Stimulated activated CD4-positive, alpha-beta T cell treated with anti-CD3 and anti-CD28 coated beads, Interleukin-2, amount 100 ng/mL, for 24 hours (primary cell): ENCODE data around the gene C1QTNF4.

ENCODE experiments used
- DNase-seq, 2 donors: peaks; one replicate each; pipeline ENCODE4 v3.0.0-alpha.2; 2020

C1QTNF4 gene

GRCh38 chr11:47592251-47592650, 2.0 kb downstream of the C1QTNF4 start:
- DNase-seq = no peak

- no peak for DNase-seq
These were observed 2.4 kb downstream of the C1QTNF4 start for GRCh38 chr11:47591764-47592163.

DNA sequence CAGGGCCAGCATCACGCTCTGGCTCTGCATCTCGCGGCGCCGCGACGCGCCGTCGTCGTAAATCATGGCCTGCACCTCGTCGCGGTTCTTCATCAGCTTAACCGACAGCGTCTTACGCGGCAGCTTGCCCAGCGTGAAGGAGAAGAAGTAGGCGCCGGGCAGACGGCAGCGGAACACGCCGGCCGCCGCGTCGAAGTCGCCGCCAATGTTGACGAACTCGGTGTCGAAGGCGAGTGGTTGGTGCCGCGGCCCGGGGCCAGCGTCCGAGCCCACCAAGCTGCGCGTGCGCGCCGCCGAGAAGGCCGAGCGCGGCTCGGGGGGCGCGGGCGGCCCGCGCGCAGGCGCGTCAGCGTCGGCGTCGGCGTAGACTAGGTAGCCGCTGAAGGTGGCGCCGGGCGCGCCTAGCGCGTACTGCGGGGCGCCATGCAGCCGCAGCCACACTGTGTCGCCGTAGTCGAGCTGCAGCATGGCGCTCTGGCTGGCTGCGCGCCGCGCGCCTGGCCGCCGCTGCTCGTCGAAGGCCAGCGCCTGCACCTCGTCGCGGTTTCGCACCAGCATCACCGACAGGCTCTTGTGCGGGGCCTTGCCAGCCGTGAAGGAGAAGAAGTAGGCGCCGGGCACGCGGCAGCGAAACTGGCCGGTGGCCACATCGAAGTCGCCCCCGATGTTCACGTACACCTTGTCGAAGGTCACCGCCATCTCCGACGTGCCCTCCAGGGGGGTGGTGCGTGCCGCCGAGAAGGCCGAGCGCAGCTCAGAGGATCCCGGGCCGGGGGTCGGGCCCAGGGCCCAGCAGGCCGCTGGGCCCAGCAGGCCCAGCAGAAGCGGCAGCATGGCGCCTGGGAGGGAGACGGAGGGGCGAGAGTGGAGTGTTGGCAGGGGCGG, 4.0 kb downstream of the C1QTNF4 start:
- DNase-seq = no peak

- no peak for DNase-seq
These were observed 4.6 kb downstream of the C1QTNF4 start for GRCh38 chr11:47589584-47589976.

DNA sequence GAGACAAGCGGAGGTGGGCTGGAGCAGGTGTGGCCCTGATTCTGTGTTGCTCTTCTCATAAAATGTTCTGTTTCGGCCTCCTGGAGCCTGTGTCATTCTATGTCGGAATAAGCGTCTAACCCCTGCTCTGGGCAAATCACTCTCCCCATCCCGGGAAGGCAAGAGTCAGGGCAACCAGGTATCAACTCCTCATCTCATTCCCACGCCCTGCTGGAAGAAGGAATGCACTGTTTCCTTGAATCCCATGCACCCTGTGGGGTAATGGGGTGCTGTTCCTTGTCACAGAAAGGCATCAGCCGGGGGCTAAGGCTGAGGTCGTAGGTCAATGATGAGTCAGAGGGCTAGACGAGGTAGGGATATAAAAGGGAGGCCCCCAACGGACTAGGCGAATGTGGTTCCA, 5.1 kb downstream of the C1QTNF4 start:
- no peak for DNase-seq

DNA sequence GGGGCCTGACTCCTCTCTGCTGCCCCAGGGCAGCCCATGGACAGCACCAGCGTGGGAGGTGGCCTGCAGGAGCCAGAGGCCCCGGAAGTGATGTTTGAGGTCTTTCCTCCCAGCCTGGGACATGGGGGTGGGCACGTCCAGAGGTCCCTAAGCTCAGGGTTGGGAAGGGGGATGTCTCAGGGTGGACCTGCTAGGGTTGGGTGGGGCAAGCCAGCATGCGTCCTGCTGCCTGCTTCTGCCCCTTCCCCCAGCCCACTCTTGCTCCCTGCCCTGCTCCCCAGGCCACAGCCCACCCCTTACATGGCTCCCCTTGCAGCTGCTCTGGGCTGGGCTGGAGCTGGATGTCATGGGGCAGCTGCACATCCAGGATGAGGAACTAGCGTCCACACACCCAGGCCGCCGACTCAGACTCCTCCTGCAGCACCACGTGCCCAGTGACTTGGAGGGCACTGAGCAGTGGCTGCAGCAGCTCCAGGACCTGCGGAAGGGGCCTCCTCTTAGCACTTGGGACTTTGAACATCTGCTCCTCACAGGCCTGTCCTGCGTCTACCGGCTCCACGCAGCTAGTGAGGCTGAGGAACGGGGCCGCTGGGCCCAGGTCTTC, 6.4 kb downstream of the C1QTNF4 start:
- DNase-seq = no peak

- DNase-seq = no peak
These were observed 7.0 kb downstream of the C1QTNF4 start for GRCh38 chr11:47587039-47587716.

DNA sequence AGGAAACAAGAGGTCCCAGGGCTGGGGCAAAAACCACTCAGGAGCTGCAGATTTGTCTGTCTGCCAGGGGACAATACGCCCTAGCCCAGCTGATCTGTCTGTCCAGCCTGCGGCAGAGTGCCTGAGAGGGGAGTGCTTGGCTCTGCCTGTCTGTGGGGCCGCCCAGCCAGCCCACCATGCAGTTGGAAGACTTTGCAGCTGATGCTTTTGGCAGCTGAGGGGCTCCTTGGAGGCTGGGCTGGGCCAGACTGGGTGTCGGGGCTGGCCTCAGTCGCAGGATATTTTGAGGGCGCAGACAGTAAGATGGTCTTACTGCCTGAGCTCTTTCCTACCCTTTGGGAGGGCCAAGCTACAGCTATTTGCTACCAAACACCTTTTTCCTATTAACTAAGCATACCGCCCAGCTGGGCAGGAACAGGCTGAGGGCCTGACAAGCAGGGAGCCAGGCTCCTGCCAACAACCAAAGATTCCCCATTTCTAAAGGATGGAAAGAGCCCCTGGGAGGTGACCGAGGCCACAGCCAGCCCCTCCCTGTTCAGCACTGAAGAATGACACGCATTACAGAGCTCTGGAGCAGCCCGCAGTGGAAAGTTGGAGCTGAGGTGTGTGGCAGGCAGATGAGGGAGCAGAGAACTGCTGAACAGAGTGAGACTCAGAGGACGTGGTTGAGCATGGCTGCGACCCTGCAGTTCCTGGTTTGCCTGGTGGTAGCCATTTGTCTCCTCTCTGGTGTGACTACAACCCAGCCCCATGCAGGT, 7.9 kb downstream of the C1QTNF4 start, which contains the start of gene FAM180B:
FAM180B (plus strand) TSS at position 581 of the 758 bp plus-strand sequence; CDS start at position 672, 91 bp downstream.
- DNase-seq = no peak

DNA sequence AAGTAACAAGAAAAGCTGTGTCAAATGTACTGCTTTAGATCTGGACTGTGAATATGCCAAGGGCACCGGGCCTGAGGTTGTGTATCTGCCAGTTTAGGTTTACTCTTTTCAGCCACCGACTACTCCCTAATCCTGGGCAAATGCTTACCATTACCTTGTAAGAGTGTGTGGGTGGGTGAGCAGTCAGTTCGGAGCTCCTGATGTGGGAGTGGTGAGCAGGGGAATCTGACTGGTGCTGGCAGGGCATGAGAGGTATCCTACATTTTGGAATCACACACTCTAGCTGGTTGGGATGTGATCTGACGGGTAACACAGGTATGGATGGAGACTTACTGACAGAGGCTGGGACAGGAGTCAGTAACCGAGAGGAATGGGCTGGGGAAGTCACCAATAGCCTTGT, 10.4 kb downstream of the C1QTNF4 start:
- no peak for DNase-seq

DNA sequence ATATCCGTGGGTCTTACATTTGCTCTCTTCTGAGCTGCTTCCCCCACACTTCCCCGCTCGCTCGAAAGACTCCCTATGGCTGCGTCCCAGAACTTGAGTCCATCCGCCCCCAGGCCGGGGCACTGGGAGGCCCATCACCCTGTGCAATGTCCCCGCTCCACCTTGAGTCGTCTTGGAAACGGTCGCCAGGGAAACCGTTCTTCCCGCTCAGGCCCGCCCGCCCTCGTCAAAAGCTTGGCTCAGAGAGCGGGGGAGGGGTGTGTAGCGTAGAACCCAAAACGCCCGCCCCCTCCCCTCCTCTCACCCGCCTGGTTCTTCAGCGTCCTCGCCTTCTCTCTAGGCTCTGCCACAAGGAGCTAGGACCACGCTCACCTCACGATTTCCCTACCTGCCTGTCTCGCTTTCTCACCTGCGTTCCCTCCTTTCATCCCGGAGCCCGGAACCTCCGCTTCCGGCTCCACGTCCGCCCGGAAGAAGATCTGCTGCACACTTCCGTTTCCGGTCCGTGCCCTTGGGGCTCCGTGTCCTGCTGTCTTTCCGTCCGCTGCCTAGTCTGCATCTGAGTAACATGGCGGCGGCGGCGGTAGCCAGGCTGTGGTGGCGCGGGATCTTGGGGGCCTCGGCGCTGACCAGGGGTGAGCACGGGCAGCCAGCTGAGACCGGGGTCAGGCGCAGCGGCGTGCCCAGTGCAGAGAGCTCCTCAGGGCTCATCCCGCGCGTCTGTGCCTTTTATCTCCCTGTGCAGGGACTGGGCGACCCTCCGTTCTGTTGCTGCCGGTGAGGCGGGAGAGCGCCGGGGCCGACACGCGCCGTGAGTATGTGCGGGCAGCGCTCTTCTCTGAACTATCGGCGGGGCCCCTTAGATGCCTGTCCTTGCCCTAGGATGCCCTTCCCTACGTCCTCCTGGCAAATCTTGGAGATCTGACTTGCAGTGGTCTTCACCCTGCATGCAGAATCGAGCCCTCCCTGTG, 15.4 kb downstream of the C1QTNF4 start, which contains the start of the genes KBTBD4 and NDUFS3:
KBTBD4 (minus strand) TSS at position 447 of the 971 bp plus-strand sequence; CDS start at position 428, 19 bp downstream.
NDUFS3 (plus strand) TSS at position 551 of the 971 bp plus-strand sequence; CDS start at position 569, 18 bp downstream.
- DNase-seq = peak; percentile 89 to 92

GRCh38 chr11:47577460-47578041, 16.7 kb downstream of the C1QTNF4 start:
- DNase-seq = no peak

GRCh38 chr11:47573321-47573720, 20.9 kb downstream of the C1QTNF4 start:
- DNase-seq = no peak

GRCh38 chr11:47572715-47573255, 21.4 kb downstream of the C1QTNF4 start:
- no peak for DNase-seq

- DNase-seq = no peak
These were observed 22.3 kb downstream of the C1QTNF4 start for GRCh38 chr11:47571895-47572294.

DNA sequence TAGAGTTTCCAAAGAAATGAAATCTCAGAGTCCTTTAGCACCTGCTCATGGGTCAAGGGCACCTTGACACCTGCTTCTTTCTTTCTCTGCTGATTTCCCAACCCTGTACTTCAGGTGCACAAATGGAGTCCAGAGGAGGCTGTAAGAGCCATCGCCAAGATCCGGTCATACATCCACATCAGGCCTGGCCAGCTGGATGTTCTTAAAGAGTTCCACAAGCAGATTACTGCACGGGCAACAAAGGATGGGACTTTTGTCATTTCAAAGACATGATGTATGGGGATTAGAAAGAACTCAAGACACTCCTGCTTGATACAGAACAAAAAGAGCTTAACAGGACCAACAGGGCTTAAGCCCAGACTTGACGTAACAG, 22.9 kb downstream of the C1QTNF4 start:
- no peak for DNase-seq

DNA sequence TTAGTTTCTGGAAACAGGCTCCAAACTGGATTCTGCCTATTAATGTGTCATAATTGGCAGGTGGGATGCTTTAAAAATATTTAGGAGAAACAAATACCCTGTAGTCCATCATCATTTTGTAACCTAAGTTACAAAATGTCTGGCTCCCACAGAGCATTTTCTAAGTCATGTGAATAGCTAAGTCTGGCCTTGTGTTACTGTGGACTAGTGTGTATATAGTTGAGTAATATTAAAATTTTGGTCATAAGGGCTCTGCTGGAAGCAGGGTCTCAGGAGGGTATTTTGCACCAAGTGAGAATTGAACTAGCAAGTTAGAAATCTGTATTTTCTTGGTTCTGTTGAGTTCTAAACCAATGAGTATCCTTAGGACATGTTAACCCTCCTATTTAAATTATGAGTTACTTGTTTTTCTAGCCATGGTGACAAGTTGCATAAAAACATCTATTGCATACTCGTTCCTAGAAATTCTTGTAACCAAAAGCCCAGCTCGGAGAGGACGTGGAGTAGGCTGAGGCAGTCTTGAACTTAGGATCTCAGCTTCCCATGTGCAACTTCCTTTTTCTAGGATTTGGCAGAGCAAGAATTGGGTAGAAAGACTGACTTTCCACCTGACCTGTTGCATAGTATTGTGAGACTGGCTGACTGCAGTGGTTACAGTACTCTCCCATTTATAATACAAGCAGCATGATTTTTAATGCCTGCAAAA, 23.4 kb downstream of the C1QTNF4 start:
- DNase-seq = no peak

GRCh38 chr11:47569646-47570045, 24.6 kb downstream of the C1QTNF4 start:
- no peak for DNase-seq

- DNase-seq = peak in 1 of 2 donors; percentile 28
These were observed 28.0 kb downstream of the C1QTNF4 start for GRCh38 chr11:47566149-47566698.

DNA sequence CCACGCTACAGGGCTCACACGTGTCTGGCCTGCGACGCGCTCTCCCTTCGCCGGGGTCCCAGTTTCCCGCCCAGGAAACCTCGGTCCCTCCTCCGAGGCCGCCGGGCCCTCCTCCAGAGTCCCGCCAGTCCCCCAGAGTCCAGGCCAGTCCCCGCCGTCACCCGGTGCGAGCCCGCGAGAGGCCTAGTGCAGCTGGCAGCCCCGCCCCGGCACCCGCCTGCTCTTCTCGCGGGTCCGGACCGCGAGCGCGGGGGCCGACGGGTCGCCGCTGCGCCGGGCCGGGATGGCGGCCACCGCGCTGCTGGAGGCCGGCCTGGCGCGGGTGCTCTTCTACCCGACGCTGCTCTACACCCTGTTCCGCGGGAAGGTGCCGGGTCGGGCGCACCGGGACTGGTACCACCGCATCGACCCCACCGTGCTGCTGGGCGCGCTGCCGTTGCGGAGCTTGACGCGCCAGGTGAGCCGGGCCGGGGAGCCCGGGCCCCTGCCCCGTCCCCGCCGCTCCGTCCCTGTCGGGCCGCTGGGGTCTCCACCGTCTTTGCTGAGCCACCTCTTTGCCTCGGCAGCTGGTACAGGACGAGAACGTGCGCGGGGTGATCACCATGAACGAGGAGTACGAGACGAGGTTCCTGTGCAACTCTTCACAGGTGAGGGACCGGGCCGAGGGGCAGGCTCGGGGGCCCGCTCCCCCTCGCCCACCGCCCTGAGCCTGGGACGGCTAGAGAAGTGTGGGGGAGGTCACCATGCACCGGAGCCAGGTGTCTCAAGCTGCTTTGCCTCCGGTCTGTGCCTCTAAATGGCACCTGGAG, 28.7 kb downstream of the C1QTNF4 start, which contains the start of gene PTPMT1:
PTPMT1 (plus strand) TSS at position 260 of the 809 bp plus-strand sequence; CDS start at position 284, 24 bp downstream.
- DNase-seq = peak; percentile 73 to 77
